Measurements from ENCODE around the gene HSD17B8.
"Not testable (repeated sequence)": the region's sequence is repeated elsewhere in the genome, so short reads cannot be mapped to it uniquely, and the experiment has no call there.

Gene HSD17B8

GRCh38 chr6:33207552-33208090, 3.2 kb downstream of the HSD17B8 start:
- peak; percentile 47 for DNase-seq

GRCh38 chr6:33208091-33208967, 3.9 kb downstream of the HSD17B8 start, which contains the start of gene RING1:
Gene RING1 (plus strand): TSS chr6:33208500. CDS start chr6:33208823, 323 bp downstream.
- DNase-seq: peak; percentile 88

- DNase-seq: no peak
Measured at GRCh38 chr6:33209856-33210255, 5.4 kb downstream of the HSD17B8 start.

GRCh38 chr6:33211136-33211535, 6.7 kb downstream of the HSD17B8 start:
- no peak for DNase-seq

- no peak for DNase-seq
Measured at GRCh38 chr6:33211666-33212422, 7.4 kb downstream of the HSD17B8 start.

- no peak for DNase-seq
Measured at GRCh38 chr6:33212857-33213165, 8.4 kb downstream of the HSD17B8 start.

GRCh38 chr6:33213166-33213988, 8.9 kb downstream of the HSD17B8 start:
- peak; percentile 30 for DNase-seq

GRCh38 chr6:33213989-33214335, 9.5 kb downstream of the HSD17B8 start:
- no peak for DNase-seq

- no peak for DNase-seq
Measured at GRCh38 chr6:33215271-33216116, 11.0 kb downstream of the HSD17B8 start.

- DNase-seq: no peak
Measured at GRCh38 chr6:33216117-33216649, 11.7 kb downstream of the HSD17B8 start.

- no peak for DNase-seq
Measured at GRCh38 chr6:33217246-33217645, 12.8 kb downstream of the HSD17B8 start.

GRCh38 chr6:33217681-33218080, 13.2 kb downstream of the HSD17B8 start:
- DNase-seq: no peak

GRCh38 chr6:33226503-33227120, 22.2 kb downstream of the HSD17B8 start:
- DNase-seq: not testable (repeated sequence)

- DNase-seq: no peak
Measured at GRCh38 chr6:33235221-33235634, 30.8 kb downstream of the HSD17B8 start.

GRCh38 chr6:33236328-33236727, 31.9 kb downstream of the HSD17B8 start:
- DNase-seq: no peak

- no peak for DNase-seq
Measured at GRCh38 chr6:33236852-33237251, 32.4 kb downstream of the HSD17B8 start.

GRCh38 chr6:33237741-33238140, 33.3 kb downstream of the HSD17B8 start:
- DNase-seq: no peak

GRCh38 chr6:33241968-33242367, 37.5 kb downstream of the HSD17B8 start:
- DNase-seq: no peak

GRCh38 chr6:33243476-33243875, 39.0 kb downstream of the HSD17B8 start:
- no peak for DNase-seq

GRCh38 chr6:33247977-33248642, 43.7 kb downstream of the HSD17B8 start:
- DNase-seq: peak; percentile 91

- DNase-seq: no peak
Measured at GRCh38 chr6:33248643-33248931, 44.1 kb downstream of the HSD17B8 start.

Data from CD4-positive, alpha-beta T cell treated with Interleukin-17A for 1 hour (primary cell).